MM.1S (cell line): Measurements from ENCODE around the gene STX8.

Experiments
- CTCF ChIP-seq: fragments of 300-600 bp; sonication (generic); IDR thresholded peaks from 2 replicates; pipeline ENCODE4 v1.5.1; 2016; ENCODE audit warnings: antibody characterized with exemption, low read length, mixed read lengths
- EZH2 ChIP-seq: fragments of 300-600 bp; sonication (generic); optimal IDR thresholded peaks from 2 replicates; pipeline ENCODE3; 2017; ENCODE audit warnings: low read depth, mild to moderate bottlenecking, antibody characterized with exemption, low read length, mixed read lengths

GRCh38 chr17:9230861-9231260, 344.8 kb downstream of the STX8 start:
- TF ChIP-seq CTCF (no peak), EZH2 (no peak)
